ENCODE results near the gene OAT. TPM values are rescaled to one million over a fixed set of nuclear protein-coding genes. Genes with fewer than 3 reads are reported as not detected.
A peak's percentile ranks its signal among the peaks of the same experiment; 100 is the strongest.
"Not testable (repeated sequence)": the region's sequence is repeated elsewhere in the genome, so short reads cannot be mapped to it uniquely, and the experiment has no call there.

The OAT gene
- total and polyA plus RNA-seq, 12 donors, result 15.1 to 46.9 (median 31.5) TPM

- Histone ChIP-seq H3K4me3 (peak overlapping the region; percentile 2 to 31 (median 23)), H3K4me1 (peaks cover 0 to 26% (median 18%) of the 10 kb centered on the region in 9 donors), H3K27me3 (peaks cover 22 to 100% (median 97%) of the 10 kb centered on the region in 7 donors), H3K27ac (no peak overlapping the region), H3K9me3 (no peaks in the 10 kb centered on the region), H3K36me3 (no peaks in the 10 kb centered on the region)
- no peak for ATAC-seq
- no peak for DNase-seq
- intact Hi-C loops (cut with DNase I), result no loop called here
- WGBS, 2 donors, result 1 to 2% methylated on average over 48 to 60 of the region's 60 CpGs
- TF ChIP-seq CTCF (IDR thresholded peaks at IDR 0.05), result no peak
Observed at GRCh38 chr10:124447751-124448466, 29.2 kb upstream of the OAT start.

- no peaks in the 10 kb centered on the region for H3K9me3 ChIP-seq
- TF ChIP-seq CTCF (IDR thresholded peaks at IDR 0.05), result no peak
- DNase-seq (no peak), ATAC-seq (no peak)
- H3K36me3 ChIP-seq, result no peaks in the 10 kb centered on the region
- H3K27me3 ChIP-seq, result peaks cover 22 to 99% (median 97%) of the 10 kb centered on the region in 7 donors
- intact Hi-C loops (cut with DNase I), result no loop called here
- peak overlapping the region in 7 of 10 donors; percentile 13 to 28 (median 24) for H3K4me3 ChIP-seq
- no peak overlapping the region for H3K27ac ChIP-seq
- 9 to 16% methylated on average over 40 to 71 of the region's 71 CpGs for WGBS, 2 donors
- H3K4me1 ChIP-seq, result peaks cover 0 to 26% (median 18%) of the 10 kb centered on the region in 9 donors
Observed at GRCh38 chr10:124446830-124447750, 28.4 kb upstream of the OAT start.

- H3K27ac ChIP-seq; H3K4me3 ChIP-seq; H3K4me1 ChIP-seq; intact Hi-C loops (cut with DNase I); DNase-seq; H3K9me3 ChIP-seq; H3K36me3 ChIP-seq; ATAC-seq: not testable (repeated sequence)
- peaks cover 0 to 69% (median 52%) of the 10 kb centered on the region in 7 donors for H3K27me3 ChIP-seq
- 79 to 86% methylated on average over 5 of the region's 5 CpGs for WGBS, 2 donors
Observed at GRCh38 chr10:124441694-124442093, 23.0 kb upstream of the OAT start.

- TF ChIP-seq CTCF (IDR thresholded peaks at IDR 0.05), result no peak
- no peaks in the 10 kb centered on the region for H3K36me3 ChIP-seq
- intact Hi-C loops (cut with DNase I), result no loop called here
- peaks cover 0 to 24% (median 5%) of the 10 kb centered on the region in 7 donors for H3K27me3 ChIP-seq
- DNase-seq (no peak), ATAC-seq (no peak)
- H3K4me3 ChIP-seq, result no peak overlapping the region
- WGBS, 2 donors, result 76 to 82% methylated on average over 8 of the region's 8 CpGs
- H3K4me1 ChIP-seq, result no peaks in the 10 kb centered on the region
- H3K27ac ChIP-seq, result no peak overlapping the region
- H3K9me3 ChIP-seq, result no peaks in the 10 kb centered on the region
Observed at GRCh38 chr10:124436191-124436638, 17.5 kb upstream of the OAT start.

- H3K4me3 ChIP-seq; intact Hi-C loops (cut with DNase I); H3K9me3 ChIP-seq; ATAC-seq; H3K27ac ChIP-seq; H3K4me1 ChIP-seq; H3K36me3 ChIP-seq; DNase-seq: not testable (repeated sequence)
- peaks cover 0 to 24% (median 8%) of the 10 kb centered on the region in 7 donors for H3K27me3 ChIP-seq
- 93 to 98% methylated on average over 4 of the region's 4 CpGs for WGBS, 2 donors
Observed at GRCh38 chr10:124435683-124436082, 17.0 kb upstream of the OAT start.

Data from heart right ventricle (tissue), 16 donors.